Mesenchymal stem cell (in vitro differentiated cells and primary cell): ENCODE results near the gene TNFSF8.

Experiments used
- DNase-seq: peaks from one replicate; pipeline ENCODE4 v3.0.0-alpha.2; 2013
- H2AFZ ChIP-seq: one replicate; pipeline ENCODE4 v1.6.1; 2013; ENCODE audit warnings: low read depth, mild to moderate bottlenecking, control low read depth, inconsistent platforms, low read length, moderate library complexity
- H2AK5ac ChIP-seq: 2 replicates; pipeline ENCODE4 v1.6.1; 2013; ENCODE audit warnings: low read length, moderate library complexity, mild to moderate bottlenecking, inconsistent platforms; ENCODE audit not compliant: severe bottlenecking
- H2BK120ac ChIP-seq: one replicate; pipeline ENCODE4 v1.6.1; 2013; ENCODE audit warnings: low read depth, mild to moderate bottlenecking, inconsistent platforms, low read length, moderate library complexity
- H2BK12ac ChIP-seq, 2 experiments: one replicate each; pipeline ENCODE4 v1.6.1; 2013; ENCODE audit warnings: inconsistent platforms in 2 of 2, low read length in 2 of 2, mild to moderate bottlenecking in 2 of 2, moderate library complexity in 2 of 2, control low read depth in 1 of 2
- H2BK15ac ChIP-seq: one replicate; pipeline ENCODE4 v1.6.1; 2013; ENCODE audit warnings: mild to moderate bottlenecking, low read depth, inconsistent platforms; ENCODE audit not compliant: poor library complexity, severe bottlenecking
- H2BK5ac ChIP-seq: 2 replicates; pipeline ENCODE4 v1.6.1; 2013; ENCODE audit warnings: low read depth, mild to moderate bottlenecking, low read length, control low read depth, inconsistent platforms; ENCODE audit not compliant: poor library complexity, severe bottlenecking
- H3K14ac ChIP-seq, 2 experiments: one replicate each; pipeline ENCODE4 v1.6.1; 2013; ENCODE audit warnings: inconsistent platforms in 2 of 2, low read length in 2 of 2, control low read depth in 1 of 2, mild to moderate bottlenecking in 1 of 2, moderate library complexity in 1 of 2
- H3K18ac ChIP-seq, 2 experiments: one replicate each; pipeline ENCODE4 v1.6.1; 2013; ENCODE audit warnings: inconsistent platforms in 2 of 2, low read length in 2 of 2, control low read depth in 1 of 2, low read depth in 1 of 2, mild to moderate bottlenecking in 1 of 2
- H3K23ac ChIP-seq, 2 experiments: one replicate each; pipeline ENCODE4 v1.6.1; 2013; ENCODE audit warnings: inconsistent platforms in 2 of 2, low read length in 2 of 2, mild to moderate bottlenecking in 2 of 2, moderate library complexity in 2 of 2, control low read depth in 1 of 2
- H3K27ac ChIP-seq: 2 replicates; pipeline ENCODE4 v1.5.1; 2013; ENCODE audit warnings: mild to moderate bottlenecking, moderate library complexity, low read length, control low read depth, inconsistent platforms; ENCODE audit not compliant: poor library complexity, severe bottlenecking
- H3K27me3 ChIP-seq, 2 experiments: 2 replicates each; pipeline versions ENCODE4 v1.6.1 to v1.7.0; 2013; ENCODE audit warnings: low read length in 2 of 2, mild to moderate bottlenecking in 2 of 2, moderate library complexity in 2 of 2, control low read depth in 1 of 2, inconsistent platforms in 1 of 2; ENCODE audit not compliant: control insufficient read depth in 1 of 2, insufficient read depth in 1 of 2
- H3K36me3 ChIP-seq, 2 experiments: 2 replicates each; pipeline versions ENCODE4 v1.6.1 to v1.7.0; 2013; ENCODE audit warnings: low read length in 2 of 2, control low read depth in 1 of 2, inconsistent platforms in 1 of 2, low read depth in 1 of 2, mild to moderate bottlenecking in 1 of 2; ENCODE audit not compliant: insufficient read depth in 2 of 2, control insufficient read depth in 1 of 2
- H3K4ac ChIP-seq, 2 experiments: one replicate each; pipeline ENCODE4 v1.6.1; 2013; ENCODE audit warnings: inconsistent platforms in 2 of 2, low read length in 2 of 2, mild to moderate bottlenecking in 2 of 2, moderate library complexity in 2 of 2, control low read depth in 1 of 2, low read depth in 1 of 2
- H3K4me1 ChIP-seq: 2 replicates; pipeline ENCODE4 v1.6.1; 2013; ENCODE audit warnings: low read depth, low read length, control low read depth; ENCODE audit not compliant: control insufficient read depth, insufficient read depth
- H3K4me2 ChIP-seq: 2 replicates; pipeline ENCODE4 v1.6.1; 2013; ENCODE audit warnings: low read length, mild to moderate bottlenecking, inconsistent platforms; ENCODE audit not compliant: poor library complexity, severe bottlenecking
- H3K4me3 ChIP-seq, 2 experiments: 2 replicates each; pipeline versions ENCODE4 v1.5.1 to v1.7.0; 2013; ENCODE audit warnings: low read length in 2 of 2, mild to moderate bottlenecking in 2 of 2, control low read depth in 1 of 2, low read depth in 1 of 2; ENCODE audit not compliant: insufficient read depth in 1 of 2
- H3K79me1 ChIP-seq: replicated peaks from 2 replicates; pipeline ENCODE4 v1.6.1; 2013; ENCODE audit warnings: mild to moderate bottlenecking, control low read depth, low read length, inconsistent platforms; ENCODE audit not compliant: poor library complexity, severe bottlenecking
- H3K9ac ChIP-seq: 2 replicates; pipeline ENCODE4 v1.7.0; 2013; ENCODE audit warnings: mild to moderate bottlenecking, low read length, moderate library complexity
- H3K9me3 ChIP-seq: 2 replicates; pipeline ENCODE4 v1.7.0; 2013; ENCODE audit warnings: mild to moderate bottlenecking, low read length; ENCODE audit not compliant: control insufficient read depth
- H4K8ac ChIP-seq: one replicate; pipeline ENCODE4 v1.6.1; 2013; ENCODE audit warnings: inconsistent platforms, mild to moderate bottlenecking, low read length, moderate library complexity
- H4K91ac ChIP-seq: one replicate; pipeline ENCODE4 v1.6.1; 2013; ENCODE audit warnings: mild to moderate bottlenecking, low read length, inconsistent platforms
- WGBS: methylation state at CpG from one replicate; pipeline ENCODE4 v1.1.7; 2013; ENCODE audit warnings: mixed read lengths; 5-methylcytosine and 5-hydroxymethylcytosine counted together

The TNFSF8 gene

GRCh38 chr9:114919611-114920010, 10.8 kb downstream of the TNFSF8 start:
- Histone ChIP-seq H3K4me3 (no peak overlapping the region), H3K36me3 (no peaks in the 10 kb centered on the region), H3K79me1 (no peaks in the 10 kb centered on the region), H2AFZ (no peak overlapping the region), H2BK15ac (no peak overlapping the region), H3K4me2 (no peak overlapping the region), H3K27ac (no peak overlapping the region), H3K4ac (no peak overlapping the region), H3K18ac (peak overlapping the region in 1 of 2 experiments; percentile 42), H3K4me1 (no peaks in the 10 kb centered on the region), H2BK12ac (no peak overlapping the region), H3K9me3 (no peaks in the 10 kb centered on the region), H3K27me3 (peaks cover 0 to 19% of the 10 kb centered on the region in 2 experiments), H2AK5ac (no peak overlapping the region), H2BK5ac (no peak overlapping the region), H3K9ac (no peak overlapping the region), H3K14ac (no peak overlapping the region), H3K23ac (no peak overlapping the region), H4K91ac (no peak overlapping the region), H4K8ac (no peak overlapping the region), H2BK120ac (no peak overlapping the region)
- WGBS: 98% methylated on average over 4 of the region's 4 CpGs
- no peak for DNase-seq

GRCh38 chr9:114916481-114916880, 13.9 kb downstream of the TNFSF8 start:
- H3K14ac ChIP-seq: no peak overlapping the region
- no peak for DNase-seq
- no peak overlapping the region for H2BK12ac ChIP-seq
- no peak overlapping the region for H2BK120ac ChIP-seq
- 83% methylated on average over 5 of the region's 7 CpGs for WGBS
- H3K27me3 ChIP-seq: peaks cover 0 to 20% of the 10 kb centered on the region in 2 experiments
- no peaks in the 10 kb centered on the region for H3K9me3 ChIP-seq
- H3K4me3 ChIP-seq: no peak overlapping the region
- no peaks in the 10 kb centered on the region for H3K79me1 ChIP-seq
- H3K27ac ChIP-seq: no peak overlapping the region
- H2BK15ac ChIP-seq: no peak overlapping the region
- no peak overlapping the region for H3K4me2 ChIP-seq
- H3K9ac ChIP-seq: no peak overlapping the region
- H3K4me1 ChIP-seq: no peaks in the 10 kb centered on the region
- no peak overlapping the region for H4K91ac ChIP-seq
- no peak overlapping the region for H3K4ac ChIP-seq
- no peak overlapping the region for H2BK5ac ChIP-seq
- H4K8ac ChIP-seq: no peak overlapping the region
- no peak overlapping the region for H2AK5ac ChIP-seq
- H3K36me3 ChIP-seq: no peaks in the 10 kb centered on the region
- H3K23ac ChIP-seq: no peak overlapping the region
- no peak overlapping the region for H3K18ac ChIP-seq
- no peak overlapping the region for H2AFZ ChIP-seq

GRCh38 chr9:114914139-114914538, 16.3 kb downstream of the TNFSF8 start:
- WGBS: 67% methylated on average over 1 of the region's 1 CpG
- Histone ChIP-seq H2BK15ac (no peak overlapping the region), H3K36me3 (no peaks in the 10 kb centered on the region), H4K8ac (no peak overlapping the region), H2AK5ac (no peak overlapping the region), H2AFZ (no peak overlapping the region), H3K27me3 (peaks cover 0 to 20% of the 10 kb centered on the region in 2 experiments), H3K4ac (no peak overlapping the region), H3K4me1 (no peaks in the 10 kb centered on the region), H3K18ac (no peak overlapping the region), H2BK5ac (no peak overlapping the region), H3K4me3 (no peak overlapping the region), H3K9ac (no peak overlapping the region), H3K4me2 (no peak overlapping the region), H3K9me3 (no peaks in the 10 kb centered on the region), H4K91ac (no peak overlapping the region), H2BK120ac (no peak overlapping the region), H3K27ac (no peak overlapping the region), H3K14ac (no peak overlapping the region), H3K23ac (no peak overlapping the region), H3K79me1 (no peaks in the 10 kb centered on the region), H2BK12ac (no peak overlapping the region)
- no peak for DNase-seq

- WGBS: 97% methylated on average over 4 of the region's 4 CpGs
- H2AFZ ChIP-seq: no peak overlapping the region
- DNase-seq: no peak
- H4K8ac ChIP-seq: no peak overlapping the region
- H3K4me1 ChIP-seq: peaks cover 3% of the 10 kb centered on the region
- H2BK15ac ChIP-seq: no peak overlapping the region
- peaks cover 0 to 20% of the 10 kb centered on the region in 2 experiments for H3K27me3 ChIP-seq
- H3K9me3 ChIP-seq: no peaks in the 10 kb centered on the region
- H3K27ac ChIP-seq: no peak overlapping the region
- no peak overlapping the region for H2BK120ac ChIP-seq
- H3K18ac ChIP-seq: no peak overlapping the region
- no peak overlapping the region for H2AK5ac ChIP-seq
- no peak overlapping the region for H3K14ac ChIP-seq
- no peak overlapping the region for H2BK12ac ChIP-seq
- no peaks in the 10 kb centered on the region for H3K36me3 ChIP-seq
- H3K9ac ChIP-seq: no peak overlapping the region
- no peaks in the 10 kb centered on the region for H3K79me1 ChIP-seq
- no peak overlapping the region for H2BK5ac ChIP-seq
- no peak overlapping the region for H3K4ac ChIP-seq
- no peak overlapping the region for H3K23ac ChIP-seq
- H3K4me3 ChIP-seq: no peak overlapping the region
- no peak overlapping the region for H3K4me2 ChIP-seq
- no peak overlapping the region for H4K91ac ChIP-seq
Measured at GRCh38 chr9:114913656-114914055, 16.7 kb downstream of the TNFSF8 start.
